GM21528 (cell line): ENCODE measurements around the gene APPL2.

ENCODE experiments used
- ATAC-seq: cut with Tn5 transposase; IDR thresholded peaks from one replicate; pipeline ENCODE4 v1.9.1; 2021; ENCODE audit warnings: mild to moderate bottlenecking, moderate library complexity; ENCODE audit not compliant: unreplicated experiment, low FRiP score

The APPL2 gene

GRCh38 chr12:105224399-105224798, 11.6 kb downstream of the APPL2 start:
- ATAC-seq = no peak

- ATAC-seq = no peak
Observed at GRCh38 chr12:105223884-105224283, 12.1 kb downstream of the APPL2 start.

GRCh38 chr12:105223352-105223845, 12.6 kb downstream of the APPL2 start:
- ATAC-seq = no peak

- no peak for ATAC-seq
Observed at GRCh38 chr12:105222726-105223351, 13.1 kb downstream of the APPL2 start.

DNA sequence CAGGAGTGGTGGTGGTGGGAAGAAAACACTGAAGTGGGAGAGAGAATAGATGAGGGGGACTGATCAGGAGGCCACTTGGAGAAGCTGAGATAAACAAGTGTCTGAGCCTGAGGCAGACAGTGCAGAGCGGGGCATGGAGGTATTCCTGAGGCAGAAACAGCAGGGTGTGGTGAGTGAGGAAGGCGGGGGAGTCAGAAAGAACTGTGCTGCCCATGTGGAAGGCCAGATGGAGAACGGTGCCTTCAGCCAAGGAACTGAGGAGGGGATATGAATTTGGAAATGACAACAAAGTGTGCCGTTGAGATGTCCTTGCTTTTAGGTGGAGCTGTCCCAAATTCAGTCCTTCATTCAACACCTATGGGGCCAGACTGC, 13.7 kb downstream of the APPL2 start:
- ATAC-seq = no peak

GRCh38 chr12:105221583-105222283, 14.2 kb downstream of the APPL2 start:
- no peak for ATAC-seq

- ATAC-seq = no peak
Observed at GRCh38 chr12:105220929-105221290, 15.1 kb downstream of the APPL2 start.

DNA sequence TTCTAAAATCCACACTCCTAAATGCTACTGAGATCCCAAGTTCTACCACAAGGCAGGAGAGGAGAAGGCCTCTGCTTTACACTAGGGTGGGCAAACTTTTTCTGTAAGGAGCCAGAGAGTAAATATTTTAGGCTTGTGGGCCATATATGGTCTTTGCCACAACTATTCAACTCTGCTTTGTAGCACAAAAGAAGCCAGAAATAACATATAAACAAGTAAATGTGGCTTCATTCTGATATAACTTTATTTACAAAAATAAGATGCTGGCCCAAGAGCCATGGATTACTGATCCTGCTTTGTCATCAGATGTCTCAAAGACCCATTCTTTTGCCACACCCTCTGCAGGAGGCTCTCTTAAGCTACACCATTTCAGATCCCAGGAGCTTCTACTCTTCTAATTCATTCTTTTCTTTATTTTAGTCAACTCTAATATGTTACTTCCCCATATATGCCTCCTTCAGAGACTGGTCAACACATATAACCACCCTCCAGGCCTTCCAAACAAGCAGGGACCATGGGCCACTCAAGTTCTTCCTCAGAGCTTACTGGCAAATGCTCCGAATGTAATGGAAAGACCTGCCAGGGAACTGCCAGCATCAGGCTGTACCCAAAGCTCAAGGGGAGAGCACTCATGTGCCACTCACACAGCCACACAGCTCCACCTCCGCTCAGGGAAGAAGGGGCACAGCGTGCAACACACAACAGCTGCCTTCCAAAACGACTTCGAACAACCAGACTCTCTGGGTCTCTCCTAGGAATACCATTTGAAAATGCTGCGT, 15.6 kb downstream of the APPL2 start:
- ATAC-seq = no peak

DNA sequence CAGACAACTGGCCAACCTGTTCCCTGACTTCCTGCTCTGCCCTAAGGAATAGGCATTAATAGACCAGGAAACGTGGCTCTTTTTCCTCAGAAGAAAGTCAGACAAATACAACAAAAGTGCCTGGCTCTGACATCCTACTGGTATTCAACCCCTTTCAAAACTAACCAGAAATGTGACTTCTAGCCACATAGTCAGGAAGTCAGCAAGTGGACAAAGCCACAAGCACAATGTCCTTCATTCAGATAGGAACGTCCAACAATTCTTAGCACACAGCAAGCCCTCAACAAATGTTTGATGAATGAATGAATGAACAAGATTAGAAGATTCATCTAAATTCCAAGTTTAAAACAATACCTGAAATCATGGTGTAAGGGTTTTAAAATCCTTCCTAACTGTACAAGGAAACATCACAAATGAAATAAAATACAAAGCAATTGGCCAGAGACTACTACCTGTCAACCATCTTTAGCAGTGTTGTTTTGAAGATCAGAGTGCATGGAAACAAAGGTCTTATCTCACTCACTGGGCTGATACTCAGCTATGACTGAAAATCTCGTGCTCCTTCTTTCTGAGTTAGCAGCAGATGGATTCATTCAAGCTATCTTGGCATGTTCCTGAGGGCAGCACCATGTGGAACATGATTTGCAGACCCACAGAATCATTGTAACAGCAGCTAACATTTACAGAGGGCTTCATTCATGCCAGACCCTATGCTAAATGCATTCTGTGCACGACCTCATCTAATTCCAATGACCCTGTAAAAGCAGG, 16.5 kb downstream of the APPL2 start:
- no peak for ATAC-seq

DNA sequence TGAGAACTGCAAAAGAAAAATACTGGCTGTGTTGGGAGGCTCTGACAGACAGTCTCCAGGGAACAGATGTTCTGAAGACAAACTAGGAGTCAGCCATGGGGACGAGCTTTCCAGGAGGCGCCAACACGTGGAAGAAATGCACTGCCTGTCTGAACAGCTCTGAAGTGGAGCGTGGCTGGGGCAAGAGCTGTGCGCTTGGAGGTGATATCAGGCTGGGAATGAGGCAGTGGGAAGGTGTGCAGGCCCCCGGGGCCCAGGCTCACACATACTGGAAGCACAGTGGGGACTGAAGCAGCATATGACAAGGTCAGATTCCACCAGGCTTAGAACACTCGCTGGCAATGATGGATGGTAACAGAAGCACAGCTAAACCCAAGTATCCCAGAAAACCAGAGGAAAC, 17.5 kb downstream of the APPL2 start:
- ATAC-seq = no peak

DNA sequence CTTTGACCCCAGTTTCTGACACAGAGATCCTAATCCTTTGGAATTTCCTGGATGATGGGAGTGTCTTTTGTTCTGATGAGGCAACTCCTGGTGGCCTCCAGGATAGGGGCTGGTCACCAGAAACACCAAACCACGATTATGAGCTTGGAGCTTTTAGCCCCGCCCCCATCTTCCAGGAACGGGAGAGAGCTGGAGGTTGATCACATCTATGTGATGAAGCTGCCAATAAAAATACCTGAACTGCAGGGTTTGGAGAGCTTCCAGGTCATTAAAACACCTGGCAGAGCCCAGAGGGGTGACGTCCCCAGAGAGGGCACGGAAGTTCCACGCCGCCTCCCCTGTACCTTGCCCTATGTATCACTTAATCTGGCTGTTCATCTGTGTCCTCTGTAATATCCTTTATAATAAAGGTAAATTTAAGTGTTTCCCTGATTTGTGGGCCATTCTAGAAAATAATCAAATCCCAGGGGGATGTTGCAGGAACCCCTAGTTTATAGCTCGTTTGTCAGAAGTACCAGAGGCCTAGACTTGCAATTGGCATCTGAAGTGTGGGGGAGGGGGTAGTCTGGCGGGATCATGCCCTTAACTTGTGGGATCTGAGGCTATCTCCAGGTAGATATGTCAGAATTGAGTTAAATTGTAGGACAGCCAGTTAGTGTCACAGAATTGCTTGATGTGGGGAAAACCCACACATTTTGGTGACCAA, 21.2 kb downstream of the APPL2 start:
- no peak for ATAC-seq

GRCh38 chr12:105214148-105214547, 21.8 kb downstream of the APPL2 start:
- no peak for ATAC-seq

- no peak for ATAC-seq
Observed at GRCh38 chr12:105212438-105212837, 23.5 kb downstream of the APPL2 start.

DNA sequence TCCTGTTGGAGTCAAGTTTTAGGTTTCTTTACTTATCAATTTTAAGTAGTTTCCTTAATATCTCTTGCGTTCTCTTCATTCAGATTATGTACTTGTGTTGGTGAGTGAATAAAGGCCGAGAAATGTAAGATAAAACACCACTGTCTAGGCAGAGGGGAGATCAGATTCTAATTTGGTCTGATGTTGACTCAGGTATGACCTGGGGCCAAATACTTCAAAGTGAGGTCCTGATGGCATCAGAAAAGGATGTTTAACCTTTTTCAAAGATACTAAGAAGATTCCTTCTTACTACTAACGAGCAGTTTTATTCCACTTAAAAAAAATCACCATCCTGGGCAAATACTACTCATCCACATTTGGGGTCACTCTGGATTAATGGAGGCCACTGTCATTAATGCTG, 26.9 kb downstream of the APPL2 start:
- no peak for ATAC-seq

- ATAC-seq = no peak
Observed at GRCh38 chr12:105206686-105207374, 29.1 kb downstream of the APPL2 start.

DNA sequence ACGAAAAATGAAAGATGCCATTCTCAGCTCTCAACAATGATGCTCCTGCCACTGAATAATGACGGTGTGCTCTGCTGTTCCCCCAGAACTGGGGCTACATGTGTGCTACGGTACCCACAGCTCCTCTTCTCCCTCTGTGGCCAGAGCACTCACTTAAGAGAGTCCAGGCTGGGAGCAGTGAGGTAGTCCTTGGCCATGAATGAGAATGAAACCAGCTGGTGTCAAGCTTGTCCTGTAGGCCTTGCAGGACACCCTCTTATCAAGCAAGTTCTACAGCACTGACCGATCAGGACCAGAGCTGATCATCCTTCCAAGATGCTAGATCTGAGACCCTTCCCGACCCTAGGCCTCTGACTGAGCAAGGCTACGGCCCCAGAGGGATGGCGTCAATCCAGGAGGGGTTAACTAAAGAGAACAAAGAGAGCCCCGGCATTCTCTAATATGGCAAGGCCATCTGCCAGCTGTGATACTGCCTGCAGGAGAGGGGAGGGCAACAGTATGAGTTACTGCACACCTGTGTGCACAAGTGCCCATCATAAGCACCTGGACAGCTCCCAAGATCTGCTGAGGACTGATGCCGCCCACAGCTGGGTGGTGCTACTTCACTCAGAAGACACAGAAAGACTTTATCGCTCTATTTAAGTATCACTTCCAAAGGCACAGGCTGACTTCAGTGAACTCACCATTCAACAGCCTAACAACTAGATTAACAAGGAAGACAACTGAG, 30.5 kb downstream of the APPL2 start:
- no peak for ATAC-seq

DNA sequence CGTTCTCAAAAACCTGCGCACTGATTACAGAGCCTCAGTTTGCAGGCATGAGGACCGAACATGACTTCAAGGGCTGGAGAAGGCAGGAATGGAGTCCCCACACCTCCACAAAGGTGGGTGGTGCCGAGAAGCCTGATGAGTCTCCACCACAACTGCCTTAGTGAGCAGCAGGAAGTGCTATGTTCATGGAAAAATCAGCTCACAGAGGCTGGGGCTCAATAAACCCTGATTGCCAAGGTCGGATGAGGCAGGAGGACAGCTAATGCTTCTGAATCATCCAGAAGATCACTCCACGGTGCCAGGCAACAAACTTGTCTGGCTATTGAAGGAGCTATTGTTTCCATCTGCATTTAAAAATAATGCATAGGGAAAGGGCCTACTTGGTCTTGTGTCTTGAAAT, 31.1 kb downstream of the APPL2 start:
- no peak for ATAC-seq

GRCh38 chr12:105204127-105204526, 31.8 kb downstream of the APPL2 start:
- no peak for ATAC-seq

- no peak for ATAC-seq
Observed at GRCh38 chr12:105202202-105202601, 33.8 kb downstream of the APPL2 start.
